ENCODE measurements around the gene CASK. TPM values are rescaled to one million over a fixed set of nuclear protein-coding genes. Genes with fewer than 3 reads are reported as not detected.

The CASK gene
- total RNA-seq, 1 experiment from 2014 or later = 15.8 TPM

DNA sequence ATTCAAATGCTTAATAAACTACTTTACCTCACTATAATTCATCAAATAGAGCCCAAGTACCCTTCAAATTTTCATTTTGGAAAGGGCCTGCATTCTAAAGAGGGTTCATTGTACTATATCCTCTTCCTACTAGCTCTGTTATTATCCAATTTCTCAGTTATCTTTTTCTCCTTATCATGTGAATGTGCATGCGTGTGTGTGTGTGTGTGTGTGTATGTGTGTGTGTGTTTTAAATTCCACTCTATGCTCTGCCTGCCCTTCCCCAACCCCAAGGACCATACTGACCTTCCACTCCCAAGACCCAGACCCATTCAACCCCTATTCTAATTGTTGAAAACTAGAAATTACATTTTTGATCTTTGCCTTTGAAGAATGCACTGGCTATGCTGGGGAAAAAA is 33.3 kb downstream of the CASK start:
- Histone ChIP-seq H3K4me3 (no peak overlapping the region), H3K27ac (no peak overlapping the region), H3K9me3 (replicated peaks) (no peaks in the 10 kb centered on the region), H3K36me3 (no peaks in the 10 kb centered on the region), H3K4me1 (replicated peaks) (peaks cover 4% of the 10 kb centered on the region), H3K27me3 (replicated peaks) (no peaks in the 10 kb centered on the region)
- no peak for DNase-seq (ENCODE audit: low read depth in 1 of 2, low spot score in 2 of 2)

DNA sequence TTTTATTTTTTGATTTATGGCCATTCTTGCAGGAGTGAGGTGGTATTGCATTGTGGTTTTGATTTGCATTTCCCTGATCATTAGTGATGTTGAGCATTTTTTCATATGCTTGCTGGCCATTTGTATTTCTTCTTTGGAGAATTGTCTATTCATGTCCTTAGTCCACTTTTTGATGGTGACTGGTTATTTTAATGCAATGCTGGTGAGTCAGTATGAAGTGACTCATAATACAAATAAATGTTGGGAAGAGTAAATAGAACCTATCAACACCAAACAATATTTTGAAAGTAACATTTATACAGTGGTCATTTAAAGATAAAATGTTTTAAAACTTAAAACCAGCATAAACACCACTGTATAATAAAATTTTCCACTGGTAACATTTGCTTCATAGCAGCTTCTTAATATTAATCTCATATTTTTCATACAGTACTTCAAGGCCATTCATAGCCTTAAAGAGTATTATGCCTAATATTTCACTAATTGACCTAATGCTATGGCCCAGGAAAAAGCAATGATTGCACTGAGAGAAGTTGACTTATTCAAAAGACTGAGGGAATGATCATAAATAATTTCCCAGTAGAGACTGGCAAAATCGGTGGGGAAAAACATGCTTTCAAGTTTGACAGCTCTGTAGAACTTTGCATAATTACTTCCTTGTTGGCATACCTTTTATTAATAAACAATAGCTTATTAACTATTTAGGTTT is 33.9 kb downstream of the CASK start:
- Histone ChIP-seq H3K36me3 (no peaks in the 10 kb centered on the region), H3K27ac (no peak overlapping the region), H3K4me3 (no peak overlapping the region), H3K9me3 (replicated peaks) (no peaks in the 10 kb centered on the region), H3K27me3 (replicated peaks) (no peaks in the 10 kb centered on the region), H3K4me1 (replicated peaks) (peaks cover 4% of the 10 kb centered on the region)
- DNase-seq (ENCODE audit: low read depth in 1 of 2, low spot score in 2 of 2) = peak in 1 of 2 experiments; percentile 34

DNA sequence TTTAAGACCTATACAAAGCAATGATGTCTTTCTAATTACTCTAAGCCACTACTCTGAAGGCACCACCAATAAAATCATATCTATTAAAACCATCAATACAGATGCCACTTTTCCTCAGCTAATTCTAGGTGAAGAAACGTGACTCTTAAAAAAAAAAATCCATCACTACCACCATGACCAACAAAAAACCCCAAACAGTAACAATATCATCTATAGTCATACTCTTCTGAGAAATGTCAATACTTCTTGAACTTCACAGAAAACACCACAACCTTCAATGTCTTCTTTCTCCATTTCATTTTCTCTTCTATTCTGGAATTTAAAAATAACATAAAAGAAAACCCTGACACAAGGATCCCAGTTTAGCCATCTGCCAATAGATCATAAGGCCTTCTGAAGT is 35.7 kb downstream of the CASK start:
- H3K36me3 ChIP-seq = no peaks in the 10 kb centered on the region
- no peaks in the 10 kb centered on the region for H3K27me3 ChIP-seq (replicated peaks)
- H3K4me3 ChIP-seq = no peak overlapping the region
- H3K27ac ChIP-seq = no peak overlapping the region
- H3K9me3 ChIP-seq (replicated peaks) = no peaks in the 10 kb centered on the region
- peaks cover 4% of the 10 kb centered on the region for H3K4me1 ChIP-seq (replicated peaks)
- no peak for DNase-seq (ENCODE audit: low read depth in 1 of 2, low spot score in 2 of 2)

- Histone ChIP-seq H3K4me3 (no peak overlapping the region), H3K36me3 (no peaks in the 10 kb centered on the region), H3K4me1 (replicated peaks) (peaks cover 4% of the 10 kb centered on the region), H3K27ac (no peak overlapping the region), H3K9me3 (replicated peaks) (no peaks in the 10 kb centered on the region), H3K27me3 (replicated peaks) (no peaks in the 10 kb centered on the region)
- no peak for DNase-seq (ENCODE audit: low read depth in 1 of 2, low spot score in 2 of 2)
Observed at GRCh38 chrX:41885724-41886123, 37.6 kb downstream of the CASK start.

DNA sequence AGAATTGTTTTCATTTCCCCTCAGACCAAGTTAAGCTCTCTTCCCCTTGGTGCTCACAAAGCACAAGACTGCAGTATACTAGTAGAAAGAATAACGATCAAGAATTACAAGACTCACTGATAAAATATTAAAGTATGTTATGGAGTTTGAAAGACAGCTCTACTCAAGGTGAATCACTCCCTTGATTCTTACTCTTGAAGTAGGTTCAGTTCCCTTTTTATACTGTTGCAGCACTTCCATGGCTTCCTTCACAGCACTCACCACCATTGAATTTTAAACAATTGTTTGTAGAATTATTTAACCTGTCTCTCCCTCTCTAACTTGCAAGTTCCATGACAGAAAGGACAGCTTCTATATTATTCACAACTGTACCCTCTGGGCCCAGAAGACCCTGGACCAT is 42.2 kb downstream of the CASK start:
- H3K9me3 ChIP-seq (replicated peaks) = no peaks in the 10 kb centered on the region
- no peaks in the 10 kb centered on the region for H3K4me1 ChIP-seq (replicated peaks)
- DNase-seq (ENCODE audit: low read depth in 1 of 2, low spot score in 2 of 2) = no peak
- no peak overlapping the region for H3K4me3 ChIP-seq
- no peak overlapping the region for H3K27ac ChIP-seq
- H3K27me3 ChIP-seq (replicated peaks) = no peaks in the 10 kb centered on the region
- H3K36me3 ChIP-seq = no peaks in the 10 kb centered on the region

DNA sequence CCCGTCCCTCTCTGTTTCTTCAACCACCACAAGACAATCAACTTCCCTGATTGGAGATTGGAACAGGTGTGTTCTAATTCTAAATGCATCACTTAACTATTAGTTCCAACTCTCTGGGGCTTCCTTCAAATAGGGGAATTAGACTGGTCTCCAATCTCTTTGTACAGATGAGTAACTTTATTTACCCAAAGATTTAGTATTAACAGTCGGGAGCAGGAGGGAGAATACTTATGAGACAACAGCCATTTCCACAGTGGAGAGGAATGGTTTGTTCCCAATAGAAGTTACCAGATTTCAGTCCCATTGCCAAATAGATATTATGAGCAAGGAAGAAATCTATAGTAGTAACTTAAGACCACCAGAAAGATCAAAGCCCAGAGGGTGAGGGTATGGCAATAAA is 46.2 kb downstream of the CASK start:
- no peak for DNase-seq (ENCODE audit: low read depth in 1 of 2, low spot score in 2 of 2)
- no peaks in the 10 kb centered on the region for H3K9me3 ChIP-seq (replicated peaks)
- H3K4me3 ChIP-seq = no peak overlapping the region
- no peaks in the 10 kb centered on the region for H3K36me3 ChIP-seq
- no peaks in the 10 kb centered on the region for H3K27me3 ChIP-seq (replicated peaks)
- no peaks in the 10 kb centered on the region for H3K4me1 ChIP-seq (replicated peaks)
- no peak overlapping the region for H3K27ac ChIP-seq

- H3K27me3 ChIP-seq (replicated peaks) = no peaks in the 10 kb centered on the region
- no peak overlapping the region for H3K27ac ChIP-seq
- no peaks in the 10 kb centered on the region for H3K36me3 ChIP-seq
- DNase-seq (ENCODE audit: low read depth in 1 of 2, low spot score in 2 of 2) = no peak
- no peaks in the 10 kb centered on the region for H3K4me1 ChIP-seq (replicated peaks)
- no peaks in the 10 kb centered on the region for H3K9me3 ChIP-seq (replicated peaks)
- no peak overlapping the region for H3K4me3 ChIP-seq
Observed at GRCh38 chrX:41875142-41875541, 48.2 kb downstream of the CASK start.

GRCh38 chrX:41870719-41871151 is 52.6 kb downstream of the CASK start:
- Histone ChIP-seq H3K27me3 (replicated peaks) (no peaks in the 10 kb centered on the region), H3K27ac (no peak overlapping the region), H3K4me3 (no peak overlapping the region), H3K4me1 (replicated peaks) (no peaks in the 10 kb centered on the region), H3K9me3 (replicated peaks) (no peaks in the 10 kb centered on the region), H3K36me3 (no peaks in the 10 kb centered on the region)
- DNase-seq (ENCODE audit: low read depth in 1 of 2, low spot score in 2 of 2) = no peak

DNA sequence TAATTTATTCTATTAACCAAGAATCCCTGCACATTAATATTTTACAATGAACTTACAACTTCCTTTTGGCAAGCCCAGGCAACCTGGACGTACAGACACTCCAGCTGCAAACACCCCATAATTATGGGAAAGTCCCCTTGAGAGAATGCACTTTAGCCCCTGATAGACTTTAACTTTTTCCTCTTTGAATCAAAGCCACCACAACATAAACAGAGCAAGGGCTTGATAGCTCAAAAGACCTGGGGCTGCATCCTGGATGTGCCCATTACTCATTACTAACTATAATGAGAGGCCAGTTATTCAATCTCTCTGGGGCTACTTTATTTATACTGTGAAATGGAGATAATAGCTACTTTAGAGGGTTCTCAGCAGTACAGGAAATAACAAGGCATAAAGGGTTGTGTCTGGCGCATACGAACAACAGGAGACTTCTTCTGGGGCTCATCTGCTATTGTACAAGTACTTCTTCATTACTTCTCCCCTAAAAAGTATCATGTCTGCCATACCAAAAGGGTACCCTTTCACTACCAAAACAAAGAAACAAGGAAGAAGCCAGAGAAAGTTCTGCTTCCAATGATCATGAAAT is 54.9 kb downstream of the CASK start:
- Histone ChIP-seq H3K4me1 (replicated peaks) (no peaks in the 10 kb centered on the region), H3K27ac (no peak overlapping the region), H3K9me3 (replicated peaks) (no peaks in the 10 kb centered on the region), H3K27me3 (replicated peaks) (no peaks in the 10 kb centered on the region), H3K4me3 (no peak overlapping the region), H3K36me3 (no peaks in the 10 kb centered on the region)
- DNase-seq (ENCODE audit: low read depth in 1 of 2, low spot score in 2 of 2) = no peak

- no peak for DNase-seq (ENCODE audit: low read depth in 1 of 2, low spot score in 2 of 2)
- Histone ChIP-seq H3K4me3 (no peak overlapping the region), H3K27me3 (replicated peaks) (no peaks in the 10 kb centered on the region), H3K27ac (no peak overlapping the region), H3K9me3 (replicated peaks) (no peaks in the 10 kb centered on the region), H3K36me3 (no peaks in the 10 kb centered on the region), H3K4me1 (replicated peaks) (no peaks in the 10 kb centered on the region)
Observed at GRCh38 chrX:41863343-41864203, 59.8 kb downstream of the CASK start.

DNA sequence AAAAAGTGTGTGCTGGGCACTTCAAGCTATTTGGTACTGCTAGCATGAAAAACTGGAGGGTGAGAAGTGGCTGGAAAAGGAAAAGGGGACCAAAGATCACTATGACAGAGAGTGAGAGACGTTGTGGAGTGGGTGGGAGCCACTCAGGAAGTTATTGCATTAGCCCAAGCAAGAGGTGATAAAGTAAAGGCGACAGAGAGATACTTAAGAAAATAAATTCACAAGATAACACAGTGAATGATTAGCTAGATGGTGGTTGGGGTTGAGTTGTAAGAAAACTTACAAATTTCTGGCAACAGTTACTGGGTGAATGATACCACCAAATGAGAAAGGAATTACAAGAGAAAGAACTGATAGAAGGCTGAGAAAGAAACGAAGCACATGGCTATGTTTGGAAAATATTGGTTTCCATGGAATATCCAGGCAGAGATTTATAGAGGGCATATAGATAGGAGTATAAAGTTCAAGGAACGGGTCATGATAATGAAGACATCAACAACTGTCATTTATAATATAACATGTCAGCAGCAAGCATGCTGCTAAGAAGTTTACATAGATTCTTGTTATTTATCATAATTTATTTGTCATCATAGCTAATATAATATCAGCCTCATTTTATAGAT is 60.7 kb downstream of the CASK start:
- no peak for DNase-seq (ENCODE audit: low read depth in 1 of 2, low spot score in 2 of 2)
- Histone ChIP-seq H3K27me3 (replicated peaks) (no peaks in the 10 kb centered on the region), H3K9me3 (replicated peaks) (no peaks in the 10 kb centered on the region), H3K36me3 (no peaks in the 10 kb centered on the region), H3K4me3 (no peak overlapping the region), H3K27ac (no peak overlapping the region), H3K4me1 (replicated peaks) (no peaks in the 10 kb centered on the region)

DNA sequence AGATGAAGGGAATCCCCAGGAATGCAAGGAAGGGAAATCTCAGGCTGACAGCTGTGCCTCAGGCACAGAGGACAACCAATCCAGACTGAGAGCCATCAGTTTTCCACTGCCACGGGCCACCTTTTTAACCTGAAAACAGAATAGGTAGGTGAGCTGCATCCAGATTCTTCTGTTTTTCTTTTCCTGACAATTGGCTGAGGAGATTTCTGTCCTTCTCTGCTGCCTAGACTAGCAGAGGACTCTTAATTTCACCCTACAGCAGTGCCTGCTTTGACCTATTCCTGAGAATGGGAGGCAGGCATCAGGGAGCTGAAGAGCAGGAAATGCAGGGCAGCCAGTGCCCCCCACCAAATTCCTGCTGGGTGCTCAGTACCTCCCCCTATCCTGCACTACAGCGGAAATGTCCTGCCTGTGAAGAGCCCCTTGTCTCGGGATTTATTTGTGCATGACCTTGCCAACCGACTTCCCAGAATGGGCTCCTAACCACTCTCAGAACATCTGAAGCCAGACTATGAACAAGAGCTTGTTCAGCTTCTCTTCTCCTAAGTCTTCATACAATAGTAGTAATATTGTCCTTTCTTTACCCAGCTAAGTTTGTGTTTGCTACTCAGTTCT is 65.1 kb downstream of the CASK start:
- H3K27me3 ChIP-seq (replicated peaks) = no peaks in the 10 kb centered on the region
- H3K4me1 ChIP-seq (replicated peaks) = no peaks in the 10 kb centered on the region
- no peak overlapping the region for H3K27ac ChIP-seq
- H3K36me3 ChIP-seq = no peaks in the 10 kb centered on the region
- no peak overlapping the region for H3K4me3 ChIP-seq
- no peak for DNase-seq (ENCODE audit: low read depth in 1 of 2, low spot score in 2 of 2)
- H3K9me3 ChIP-seq (replicated peaks) = no peaks in the 10 kb centered on the region

- H3K4me3 ChIP-seq = no peak overlapping the region
- no peak for DNase-seq (ENCODE audit: low read depth in 1 of 2, low spot score in 2 of 2)
- no peaks in the 10 kb centered on the region for H3K36me3 ChIP-seq
- H3K9me3 ChIP-seq (replicated peaks) = no peaks in the 10 kb centered on the region
- no peaks in the 10 kb centered on the region for H3K27me3 ChIP-seq (replicated peaks)
- no peak overlapping the region for H3K27ac ChIP-seq
- H3K4me1 ChIP-seq (replicated peaks) = no peaks in the 10 kb centered on the region
Observed at GRCh38 chrX:41857670-41858069, 65.7 kb downstream of the CASK start.

Measured in SJSA1 (cell line).